KMS-11 (cell line): Measurements from ENCODE around the gene UROS.

Experiments
- H2AFZ ChIP-seq: fragments of 200-600 bp; sonication (generic); 2 replicates; pipeline ENCODE4 v1.6.1; 2016; ENCODE audit warnings: antibody characterized with exemption, mixed run types, low read depth
- H3K27ac ChIP-seq: fragments of 200-600 bp; sonication (generic); 2 replicates; pipeline ENCODE4 v1.6.1; 2016; ENCODE audit warnings: mild to moderate bottlenecking, mixed run types
- H3K27me3 ChIP-seq: fragments of 200-600 bp; sonication (generic); 2 replicates; pipeline ENCODE4 v1.6.1; 2017; ENCODE audit warnings: mild to moderate bottlenecking, low read depth, mixed run types, moderate library complexity; ENCODE audit not compliant: insufficient read depth
- H3K36me3 ChIP-seq: fragments of 200-600 bp; sonication (generic); 2 replicates; pipeline ENCODE4 v1.6.1; 2017; ENCODE audit warnings: mild to moderate bottlenecking, mixed run types; ENCODE audit not compliant: insufficient read depth
- H3K4me1 ChIP-seq: fragments of 200-600 bp; sonication (generic); 2 replicates; pipeline ENCODE4 v1.6.1; 2016; ENCODE audit warnings: mild to moderate bottlenecking, low read depth, mixed run types; ENCODE audit not compliant: poor library complexity, severe bottlenecking
- H3K4me2 ChIP-seq: fragments of 200-600 bp; sonication (generic); 2 replicates; pipeline ENCODE4 v1.7.0; 2016; ENCODE audit warnings: mild to moderate bottlenecking, mixed run types
- H3K4me3 ChIP-seq: fragments of 200-600 bp; sonication (generic); IDR thresholded peaks from 2 replicates; pipeline ENCODE4 v1.6.1; 2017; ENCODE audit warnings: low read depth, low read length, mixed read lengths; ENCODE audit not compliant: insufficient read depth
- H3K79me2 ChIP-seq: fragments of 200-600 bp; sonication (generic); 2 replicates; pipeline ENCODE4 v1.6.1; 2016; ENCODE audit warnings: low read depth, mixed run types; ENCODE audit not compliant: insufficient read depth
- H3K9ac ChIP-seq: fragments of 200-600 bp; sonication (generic); 2 replicates; pipeline ENCODE4 v1.6.1; 2016; ENCODE audit warnings: mild to moderate bottlenecking, mixed run types
- H4K20me1 ChIP-seq: fragments of 200-600 bp; sonication (generic); 2 replicates; pipeline ENCODE4 v1.6.1; 2016; ENCODE audit warnings: mild to moderate bottlenecking, mixed run types; ENCODE audit not compliant: insufficient read depth
- TF ChIP-seq, protein P1 (sequence below): fragments of 200-600 bp; sonication (generic); conservative IDR thresholded peaks from 2 replicates; pipeline ENCODE4 v1.6.1; 2017; ENCODE audit warnings: low read depth, mild to moderate bottlenecking, antibody characterized with exemption, low read length, moderate library complexity, mixed read lengths

Gene UROS

DNA sequence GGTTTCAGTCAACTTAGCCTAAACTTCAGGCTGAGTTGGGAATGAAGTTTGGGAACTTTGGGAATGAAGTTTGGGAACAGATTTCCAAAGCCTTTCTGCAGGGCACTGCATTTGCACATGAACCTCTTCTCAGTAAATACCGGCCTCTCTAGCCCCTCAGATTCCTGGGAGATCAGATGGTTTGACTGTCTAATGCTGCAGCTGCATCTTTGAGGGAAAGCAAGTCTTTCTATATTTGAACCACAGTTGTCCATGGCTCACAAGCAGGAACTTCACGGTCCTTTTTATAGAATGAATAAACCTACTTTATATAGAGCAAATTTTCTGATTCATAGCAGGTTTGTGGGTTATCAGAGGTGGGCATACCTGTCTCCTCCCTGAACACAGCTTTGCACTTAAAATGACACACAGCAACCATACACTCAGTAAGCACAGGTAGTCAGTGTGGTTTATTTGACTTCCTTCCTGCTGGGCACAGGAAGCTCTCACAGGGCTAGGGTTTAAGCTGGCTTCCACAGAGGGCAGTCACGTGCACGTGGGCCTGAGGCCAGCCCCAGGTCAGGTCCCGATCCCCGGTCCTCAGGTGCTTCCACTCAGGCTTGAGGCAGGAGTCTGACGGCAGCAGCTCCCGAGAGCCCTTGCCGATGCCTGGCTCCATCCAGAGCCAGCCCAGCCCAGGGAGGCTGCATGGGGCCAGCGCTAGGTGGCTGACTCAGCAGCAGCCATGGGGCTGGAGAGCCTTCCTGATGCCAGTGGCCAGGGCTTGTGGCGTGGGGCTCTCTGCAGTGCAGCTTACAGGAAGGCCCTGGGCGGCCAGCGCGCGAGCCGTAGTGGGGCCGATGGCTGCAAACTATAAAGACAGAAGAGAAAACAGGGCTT lies 34.7 kb downstream of the UROS start:
- Histone ChIP-seq H3K4me2 (no peak overlapping the region), H3K9ac (no peak overlapping the region)

DNA sequence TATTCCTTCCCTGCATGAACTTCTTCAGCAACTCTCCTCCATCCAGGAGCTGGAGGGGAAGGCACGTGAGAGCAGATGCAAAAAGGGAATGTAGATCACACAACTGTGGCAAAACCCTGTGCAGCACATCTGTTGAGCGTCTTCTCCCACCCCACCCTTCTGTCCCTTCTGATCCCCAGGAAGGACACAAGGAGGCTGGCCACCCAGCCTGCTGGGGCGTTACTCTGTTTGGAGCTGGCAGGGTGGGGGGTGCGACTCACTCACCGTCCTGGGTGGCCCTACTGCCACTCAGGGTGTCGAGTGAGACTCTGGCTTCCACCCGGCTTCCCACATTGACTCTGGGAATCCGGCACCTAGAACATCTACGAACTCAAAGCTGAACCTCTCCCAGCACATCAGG lies 37.3 kb downstream of the UROS start:
- no peak overlapping the region for H3K9ac ChIP-seq
- no peaks in the 10 kb centered on the region for H4K20me1 ChIP-seq
- H3K79me2 ChIP-seq = no peaks in the 10 kb centered on the region
- no peak overlapping the region for H3K27ac ChIP-seq
- H2AFZ ChIP-seq = no peak overlapping the region
- no peak overlapping the region for H3K4me3 ChIP-seq
- H3K4me2 ChIP-seq = no peak overlapping the region
- TF ChIP-seq, protein P1, sequence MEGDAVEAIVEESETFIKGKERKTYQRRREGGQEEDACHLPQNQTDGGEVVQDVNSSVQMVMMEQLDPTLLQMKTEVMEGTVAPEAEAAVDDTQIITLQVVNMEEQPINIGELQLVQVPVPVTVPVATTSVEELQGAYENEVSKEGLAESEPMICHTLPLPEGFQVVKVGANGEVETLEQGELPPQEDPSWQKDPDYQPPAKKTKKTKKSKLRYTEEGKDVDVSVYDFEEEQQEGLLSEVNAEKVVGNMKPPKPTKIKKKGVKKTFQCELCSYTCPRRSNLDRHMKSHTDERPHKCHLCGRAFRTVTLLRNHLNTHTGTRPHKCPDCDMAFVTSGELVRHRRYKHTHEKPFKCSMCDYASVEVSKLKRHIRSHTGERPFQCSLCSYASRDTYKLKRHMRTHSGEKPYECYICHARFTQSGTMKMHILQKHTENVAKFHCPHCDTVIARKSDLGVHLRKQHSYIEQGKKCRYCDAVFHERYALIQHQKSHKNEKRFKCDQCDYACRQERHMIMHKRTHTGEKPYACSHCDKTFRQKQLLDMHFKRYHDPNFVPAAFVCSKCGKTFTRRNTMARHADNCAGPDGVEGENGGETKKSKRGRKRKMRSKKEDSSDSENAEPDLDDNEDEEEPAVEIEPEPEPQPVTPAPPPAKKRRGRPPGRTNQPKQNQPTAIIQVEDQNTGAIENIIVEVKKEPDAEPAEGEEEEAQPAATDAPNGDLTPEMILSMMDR = no peak
- H3K4me1 ChIP-seq = no peaks in the 10 kb centered on the region
- no peaks in the 10 kb centered on the region for H3K27me3 ChIP-seq
- H3K36me3 ChIP-seq = no peaks in the 10 kb centered on the region

More for the DNA sequence above, 34.7 kb downstream of the UROS start:
- TF ChIP-seq, protein P1 = no peak
- Histone ChIP-seq H4K20me1 (no peaks in the 10 kb centered on the region), H3K4me3 (no peak overlapping the region), H3K27me3 (no peaks in the 10 kb centered on the region), H3K27ac (no peak overlapping the region), H2AFZ (no peak overlapping the region), H3K79me2 (no peaks in the 10 kb centered on the region), H3K36me3 (no peaks in the 10 kb centered on the region), H3K4me1 (no peaks in the 10 kb centered on the region)

DNA sequence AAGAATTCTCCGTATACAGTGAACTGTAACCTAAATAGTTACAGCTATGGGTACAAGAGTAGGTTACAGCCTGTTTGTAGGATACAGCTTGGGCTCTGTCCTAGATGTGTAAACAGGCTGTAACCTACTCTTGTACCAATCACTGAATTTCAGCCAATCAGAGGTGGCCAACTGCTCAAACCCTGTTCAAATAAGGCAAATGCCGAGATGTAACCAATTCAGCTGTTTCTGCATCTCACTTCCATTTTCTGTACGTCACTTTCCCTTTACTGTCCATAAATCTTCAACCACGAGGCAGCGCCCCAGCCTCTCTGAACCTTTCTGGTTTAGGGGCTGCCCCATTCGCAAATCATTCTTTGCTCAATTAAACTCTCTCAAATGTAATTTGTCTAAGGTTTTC lies 39.1 kb downstream of the UROS start:
- no peak overlapping the region for H3K9ac ChIP-seq
- H2AFZ ChIP-seq = no peak overlapping the region
- H4K20me1 ChIP-seq = no peaks in the 10 kb centered on the region
- H3K79me2 ChIP-seq = no peaks in the 10 kb centered on the region
- TF ChIP-seq, protein P1 = no peak
- no peaks in the 10 kb centered on the region for H3K4me1 ChIP-seq
- no peak overlapping the region for H3K4me2 ChIP-seq
- H3K36me3 ChIP-seq = no peaks in the 10 kb centered on the region
- H3K27me3 ChIP-seq = no peaks in the 10 kb centered on the region
- H3K4me3 ChIP-seq = no peak overlapping the region
- no peak overlapping the region for H3K27ac ChIP-seq

DNA sequence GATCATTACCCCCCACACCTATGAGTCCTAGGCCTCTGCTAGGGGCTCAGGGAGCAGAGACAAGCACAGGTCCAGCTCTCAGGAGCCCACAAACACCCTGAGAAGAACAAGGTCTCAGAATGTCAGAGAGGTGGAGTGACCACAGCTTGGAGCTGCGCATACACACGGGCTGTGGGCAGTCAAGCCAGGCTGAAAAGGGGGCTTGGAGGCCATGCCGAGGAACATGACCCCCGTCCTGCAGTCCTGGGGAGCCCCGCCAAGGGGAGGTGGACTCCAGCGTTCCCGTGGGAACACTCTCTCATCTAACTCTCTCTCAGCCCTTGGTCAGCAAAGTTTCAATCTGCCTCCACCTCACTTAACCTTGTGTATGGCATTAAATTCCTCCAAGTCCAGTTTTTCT lies 39.6 kb downstream of the UROS start:
- Histone ChIP-seq H3K9ac (no peak overlapping the region), H2AFZ (no peak overlapping the region), H3K79me2 (no peaks in the 10 kb centered on the region), H4K20me1 (no peaks in the 10 kb centered on the region), H3K36me3 (no peaks in the 10 kb centered on the region), H3K4me1 (no peaks in the 10 kb centered on the region), H3K4me3 (no peak overlapping the region), H3K27me3 (no peaks in the 10 kb centered on the region), H3K27ac (no peak overlapping the region), H3K4me2 (no peak overlapping the region)
- TF ChIP-seq, protein P1 = no peak
